Measurements from ENCODE around the gene TMEM272.

TMEM272 gene

GRCh38 chr13:51768976-51769375 is 76.0 kb downstream of the TMEM272 start:
- Histone ChIP-seq H3K27ac (ENCODE audit: low read depth, low read length, severe bottlenecking) (no peak overlapping the region), H3K9me3 (ENCODE audit: control insufficient read depth, low read length) (no peaks in the 10 kb centered on the region), H3K4me3 (ENCODE audit: extremely low read depth, insufficient read depth, low read length, poor library complexity, severe bottlenecking) (no peak overlapping the region), H3K4me1 (ENCODE audit: control insufficient read depth, insufficient read depth, low read length, poor library complexity, severe bottlenecking) (peaks cover 26% of the 10 kb centered on the region), H3K36me3 (ENCODE audit: control insufficient read depth, insufficient read depth, low read length) (peaks cover 29% of the 10 kb centered on the region)
- 95% methylated on average over 10 to 18 of the region's 19 CpGs for WGBS, 2 experiments (ENCODE audit: insufficient coverage in 2 of 2)

GRCh38 chr13:51768378-51768921 is 76.5 kb downstream of the TMEM272 start:
- H3K27ac ChIP-seq (ENCODE audit: low read depth, low read length, severe bottlenecking), result no peak overlapping the region

GRCh38 chr13:51767100-51767499 is 77.9 kb downstream of the TMEM272 start:
- no peak overlapping the region for H3K27ac ChIP-seq (ENCODE audit: low read depth, low read length, severe bottlenecking)
- H3K4me3 ChIP-seq (ENCODE audit: extremely low read depth, insufficient read depth, low read length, poor library complexity, severe bottlenecking), result no peak overlapping the region
- peaks cover 27% of the 10 kb centered on the region for H3K4me1 ChIP-seq (ENCODE audit: control insufficient read depth, insufficient read depth, low read length, poor library complexity, severe bottlenecking)
- peaks cover 38% of the 10 kb centered on the region for H3K36me3 ChIP-seq (ENCODE audit: control insufficient read depth, insufficient read depth, low read length)
- H3K9me3 ChIP-seq (ENCODE audit: control insufficient read depth, low read length), result no peaks in the 10 kb centered on the region
- WGBS, 2 experiments (ENCODE audit: insufficient coverage in 2 of 2), result 90 to 93% methylated on average over 6 to 7 of the region's 8 CpGs

More at GRCh38 chr13:51768378-51768921, 76.5 kb downstream of the TMEM272 start:
- Histone ChIP-seq H3K4me3 (ENCODE audit: extremely low read depth, insufficient read depth, low read length, poor library complexity, severe bottlenecking) (no peak overlapping the region), H3K4me1 (ENCODE audit: control insufficient read depth, insufficient read depth, low read length, poor library complexity, severe bottlenecking) (peaks cover 27% of the 10 kb centered on the region), H3K9me3 (ENCODE audit: control insufficient read depth, low read length) (no peaks in the 10 kb centered on the region), H3K36me3 (ENCODE audit: control insufficient read depth, insufficient read depth, low read length) (peaks cover 29% of the 10 kb centered on the region)
- WGBS, 2 experiments (ENCODE audit: insufficient coverage in 2 of 2), result 83 to 87% methylated on average over 13 to 15 of the region's 15 CpGs

GRCh38 chr13:51765142-51765515 is 79.8 kb downstream of the TMEM272 start:
- Histone ChIP-seq H3K4me1 (ENCODE audit: control insufficient read depth, insufficient read depth, low read length, poor library complexity, severe bottlenecking) (peaks cover 27% of the 10 kb centered on the region), H3K36me3 (ENCODE audit: control insufficient read depth, insufficient read depth, low read length) (peaks cover 47% of the 10 kb centered on the region), H3K4me3 (ENCODE audit: extremely low read depth, insufficient read depth, low read length, poor library complexity, severe bottlenecking) (no peak overlapping the region), H3K9me3 (ENCODE audit: control insufficient read depth, low read length) (no peaks in the 10 kb centered on the region), H3K27ac (ENCODE audit: low read depth, low read length, severe bottlenecking) (no peak overlapping the region)
- WGBS, 2 experiments (ENCODE audit: insufficient coverage in 2 of 2), result 91 to 100% methylated on average over 2 of the region's 4 CpGs

- H3K36me3 ChIP-seq (ENCODE audit: control insufficient read depth, insufficient read depth, low read length), result peaks cover 53% of the 10 kb centered on the region
- H3K4me1 ChIP-seq (ENCODE audit: control insufficient read depth, insufficient read depth, low read length, poor library complexity, severe bottlenecking), result peaks cover 27% of the 10 kb centered on the region
- peak overlapping the region; percentile 52 for H3K27ac ChIP-seq (ENCODE audit: low read depth, low read length, severe bottlenecking)
- H3K4me3 ChIP-seq (ENCODE audit: extremely low read depth, insufficient read depth, low read length, poor library complexity, severe bottlenecking), result no peak overlapping the region
- WGBS, 2 experiments (ENCODE audit: insufficient coverage in 2 of 2), result 90 to 92% methylated on average over 6 to 11 of the region's 12 CpGs
- H3K9me3 ChIP-seq (ENCODE audit: control insufficient read depth, low read length), result no peaks in the 10 kb centered on the region
These were observed 80.5 kb downstream of the TMEM272 start for GRCh38 chr13:51764184-51765141.

GRCh38 chr13:51763486-51763885 is 81.5 kb downstream of the TMEM272 start:
- Histone ChIP-seq H3K36me3 (ENCODE audit: control insufficient read depth, insufficient read depth, low read length) (peaks cover 59% of the 10 kb centered on the region), H3K27ac (ENCODE audit: low read depth, low read length, severe bottlenecking) (no peak overlapping the region), H3K9me3 (ENCODE audit: control insufficient read depth, low read length) (no peaks in the 10 kb centered on the region), H3K4me3 (ENCODE audit: extremely low read depth, insufficient read depth, low read length, poor library complexity, severe bottlenecking) (no peak overlapping the region), H3K4me1 (ENCODE audit: control insufficient read depth, insufficient read depth, low read length, poor library complexity, severe bottlenecking) (peaks cover 23% of the 10 kb centered on the region)
- 100% methylated on average over 2 of the region's 2 CpGs; no CpG with 5 or more reads in 1 of the 2 experiments for WGBS, 2 experiments (ENCODE audit: insufficient coverage in 2 of 2)
